ENCODE data around the gene AKAP13. TPM values are rescaled to one million over a fixed set of nuclear protein-coding genes. Genes with fewer than 3 reads are reported as not detected.

AKAP13 gene
- total and polyA plus RNA-seq, 7 donors, result 18.2 to 126 (median 93.7) TPM

GRCh38 chr15:85619992-85620689, 239.7 kb downstream of the AKAP13 start:
- TF ChIP-seq CTCF (IDR thresholded peaks at IDR 0.05), result no peak
- H3K36me3 ChIP-seq (ENCODE audit: insufficient read depth in 1 of 2, low read depth in 1 of 2), result no peaks in the 10 kb centered on the region
- H3K9me3 ChIP-seq, result no peaks in the 10 kb centered on the region
- H3K27me3 ChIP-seq (ENCODE audit: insufficient read depth in 3 of 3, low read length in 2 of 3), result no peaks in the 10 kb centered on the region
- peak overlapping the region; percentile 67 for H3K4me3 ChIP-seq
- H3K4me1 ChIP-seq, result peaks cover 89% of the 10 kb centered on the region
- peak overlapping the region; percentile 87 for H3K27ac ChIP-seq
- ATAC-seq (peak in 1 of 4 donors; percentile 1), DNase-seq (no peak)
- intact Hi-C loops (cut with DNase I), result loop anchor here (5.0 kb wide), 2 partner anchors 38 to 87 kb away; no protein-coding TSS in a partner anchor
- 28 to 46% (median 31%) methylated on average over 9 of the region's 9 CpGs for WGBS, 3 donors

DNA sequence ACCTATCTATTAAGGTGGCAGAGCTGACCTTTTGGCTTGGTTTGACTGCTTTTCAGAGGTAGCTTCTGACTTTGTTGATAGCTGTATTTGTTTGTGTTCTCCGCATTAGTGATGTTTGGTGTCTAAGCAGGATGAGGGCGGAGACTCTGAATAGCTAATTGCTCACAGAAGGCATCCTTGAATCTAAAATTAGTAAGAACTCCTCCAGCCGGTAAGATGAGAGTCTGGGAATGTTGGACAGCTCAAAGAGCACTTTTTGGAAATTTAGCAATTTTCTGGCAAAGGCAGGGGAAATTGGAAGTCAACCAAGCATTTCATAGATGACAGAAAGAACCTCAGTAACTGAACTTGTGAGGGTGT, 240.3 kb downstream of the AKAP13 start:
- Histone ChIP-seq H3K36me3 (ENCODE audit: insufficient read depth in 1 of 2, low read depth in 1 of 2) (no peaks in the 10 kb centered on the region), H3K4me1 (peaks cover 90% of the 10 kb centered on the region), H3K9me3 (no peaks in the 10 kb centered on the region), H3K4me3 (peak overlapping the region; percentile 67), H3K27ac (peak overlapping the region; percentile 87), H3K27me3 (ENCODE audit: insufficient read depth in 3 of 3, low read length in 2 of 3) (no peaks in the 10 kb centered on the region)
- DNase-seq (no peak), ATAC-seq (peak; percentile 65 to 74 (median 72))
- TF ChIP-seq CTCF (IDR thresholded peaks at IDR 0.05), result no peak
- intact Hi-C loops (cut with DNase I), result loop anchor here (5.0 kb wide), 2 partner anchors 38 to 87 kb away; no protein-coding TSS in a partner anchor
- WGBS, 3 donors, result 3 to 14% (median 7%) methylated on average over 3 of the region's 3 CpGs

GRCh38 chr15:85621094-85621493, 240.7 kb downstream of the AKAP13 start:
- intact Hi-C loops (cut with DNase I), result loop anchor here (5.0 kb wide), 2 partner anchors 39 to 86 kb away; no protein-coding TSS in a partner anchor
- ATAC-seq, result peak; percentile 43 to 70 (median 64)
- H3K27ac ChIP-seq, result peak overlapping the region; percentile 87

DNA sequence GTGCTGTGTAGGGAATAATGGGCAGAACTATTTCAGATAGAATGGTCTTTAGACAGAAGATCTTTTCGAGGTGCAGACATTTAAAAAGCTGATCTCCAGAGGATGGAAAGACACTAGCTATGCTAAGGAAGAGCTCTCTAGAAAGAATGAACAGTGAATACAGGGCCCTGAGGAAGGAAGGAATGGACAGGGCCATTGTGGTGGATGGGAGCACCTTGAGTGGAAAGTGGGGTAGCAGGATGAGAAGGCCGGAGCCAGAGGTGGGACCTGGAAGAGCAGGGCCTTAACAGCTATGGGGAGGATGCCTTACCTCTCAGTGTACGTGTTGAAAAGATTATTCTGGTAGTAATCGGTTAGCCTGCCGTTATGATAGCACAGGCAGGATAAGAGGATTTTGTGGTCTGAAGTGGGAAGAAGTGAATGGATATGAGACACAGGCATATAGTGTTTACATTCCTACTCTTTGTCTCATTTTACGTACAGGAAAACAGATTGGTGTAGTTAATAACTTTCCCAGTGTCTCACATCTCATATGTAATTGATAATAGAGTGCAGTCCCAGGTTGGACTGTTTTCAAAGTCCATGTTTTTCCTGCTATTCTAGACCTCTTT, 241.9 kb downstream of the AKAP13 start:
- Histone ChIP-seq H3K4me1 (peaks cover 87% of the 10 kb centered on the region), H3K27ac (peak overlapping the region; percentile 87), H3K27me3 (ENCODE audit: insufficient read depth in 3 of 3, low read length in 2 of 3) (no peaks in the 10 kb centered on the region), H3K4me3 (peak overlapping the region; percentile 67), H3K36me3 (ENCODE audit: insufficient read depth in 1 of 2, low read depth in 1 of 2) (peaks cover 0 to 8% of the 10 kb centered on the region in 2 donors), H3K9me3 (no peaks in the 10 kb centered on the region)
- no peak for TF ChIP-seq CTCF (IDR thresholded peaks at IDR 0.05)
- ATAC-seq (no peak), DNase-seq (no peak)
- intact Hi-C loops (cut with DNase I), result loop anchor here (2.0 to 5.0 kb wide), 3 partner anchors 40 to 85 kb away; no protein-coding TSS in a partner anchor
- WGBS, 3 donors, result 50 to 69% (median 60%) methylated on average over 6 of the region's 6 CpGs

More at GRCh38 chr15:85621094-85621493, 240.7 kb downstream of the AKAP13 start:
- no peak for DNase-seq
- H3K4me3 ChIP-seq, result peak overlapping the region; percentile 67
- WGBS, 3 donors, result 27 to 37% (median 33%) methylated on average over 4 of the region's 4 CpGs
- peaks cover 90% of the 10 kb centered on the region for H3K4me1 ChIP-seq
- H3K27me3 ChIP-seq (ENCODE audit: insufficient read depth in 3 of 3, low read length in 2 of 3), result no peaks in the 10 kb centered on the region
- no peaks in the 10 kb centered on the region for H3K9me3 ChIP-seq
- TF ChIP-seq CTCF (IDR thresholded peaks at IDR 0.05), result no peak
- no peaks in the 10 kb centered on the region for H3K36me3 ChIP-seq (ENCODE audit: insufficient read depth in 1 of 2, low read depth in 1 of 2)
